CD4-positive, alpha-beta T cell treated with Interleukin-21 for 1 hour (primary cell): ENCODE data around the gene TENM3.
"Not testable (repeated sequence)": the region's sequence is repeated elsewhere in the genome, so short reads cannot be mapped to it uniquely, and the experiment has no call there.

ENCODE experiments used
- DNase-seq: peaks from one replicate; pipeline ENCODE4 v3.0.0-alpha.2; 2020

TENM3 gene

GRCh38 chr4:182243204-182243603, at the start of gene TENM3:
Gene TENM3 (plus strand): TSS chr4:182243402. CDS start chr4:182324021, 80,619 bp downstream.
- not testable (repeated sequence) for DNase-seq

DNA sequence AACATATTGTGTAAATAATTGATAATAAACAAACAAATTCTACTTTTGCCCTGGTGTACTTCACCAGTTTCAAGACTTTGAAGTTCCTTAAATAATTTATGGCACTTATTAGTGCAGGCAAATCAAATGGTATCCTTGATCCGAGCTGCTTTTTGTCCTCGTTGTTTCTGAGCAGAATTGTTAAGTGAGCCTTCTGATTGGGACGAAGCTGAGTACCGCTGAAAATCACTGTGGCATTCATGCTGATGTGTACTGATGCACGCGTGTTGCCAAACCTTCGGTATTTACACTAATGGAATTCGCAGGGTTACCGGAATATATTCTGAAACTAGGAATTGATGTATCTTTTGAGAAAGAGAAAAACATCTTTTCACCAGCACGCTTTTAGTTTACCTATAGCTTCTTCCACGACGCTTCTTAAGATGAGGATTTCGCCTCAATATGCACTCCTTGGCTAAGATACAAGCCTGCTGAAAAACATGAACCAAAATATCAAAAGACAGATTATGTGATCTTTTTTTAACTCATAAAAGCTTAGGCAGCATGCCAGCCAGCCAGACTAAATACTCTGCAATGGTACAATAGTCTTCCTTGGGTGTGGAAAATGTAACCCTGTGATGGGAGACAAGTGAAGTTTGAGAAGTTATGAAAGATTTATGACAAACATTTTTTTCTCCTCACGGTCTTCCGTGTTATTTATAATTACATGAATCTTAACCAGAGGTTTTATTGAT, 48.9 kb upstream of the TENM3 start:
- DNase-seq: no peak

DNA sequence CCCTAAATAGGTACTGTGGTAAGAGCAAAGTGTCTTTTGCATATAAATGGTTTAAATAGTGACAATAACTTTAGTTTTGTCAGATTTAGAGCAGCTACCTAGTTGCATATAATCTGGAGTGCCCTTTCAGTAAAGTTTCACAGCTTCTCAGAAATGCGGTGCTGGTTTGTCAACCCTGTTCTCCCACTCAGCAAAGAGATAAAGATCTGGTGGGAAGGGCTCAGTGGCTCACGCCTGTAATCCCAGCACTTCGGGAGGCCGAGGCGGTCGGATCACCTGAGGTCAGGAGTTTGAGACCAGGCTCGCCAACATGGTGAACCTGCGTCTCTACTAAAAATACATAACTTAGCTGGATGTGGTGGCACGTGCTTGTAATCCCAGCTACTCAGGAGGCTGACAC, 45.6 kb upstream of the TENM3 start:
- DNase-seq: no peak

DNA sequence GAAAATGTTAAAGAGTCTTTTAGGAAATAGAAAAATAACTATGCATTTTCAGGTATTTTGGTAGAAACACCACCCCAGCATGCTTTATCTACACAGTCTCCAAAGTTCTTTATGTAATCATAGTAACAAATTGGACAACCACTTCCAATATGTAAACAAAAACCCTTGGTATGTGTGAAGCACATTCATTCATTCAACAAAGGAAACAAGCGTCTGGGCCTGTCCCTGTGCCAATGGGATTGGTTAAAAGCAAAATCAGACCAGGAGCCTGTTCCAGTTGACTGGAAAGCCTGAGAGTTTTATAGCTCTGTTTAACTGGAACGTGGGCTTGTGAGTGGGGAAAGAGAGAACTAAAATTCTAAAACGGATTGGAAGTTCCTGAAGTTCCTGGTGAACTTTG, 41.3 kb upstream of the TENM3 start:
- no peak for DNase-seq

DNA sequence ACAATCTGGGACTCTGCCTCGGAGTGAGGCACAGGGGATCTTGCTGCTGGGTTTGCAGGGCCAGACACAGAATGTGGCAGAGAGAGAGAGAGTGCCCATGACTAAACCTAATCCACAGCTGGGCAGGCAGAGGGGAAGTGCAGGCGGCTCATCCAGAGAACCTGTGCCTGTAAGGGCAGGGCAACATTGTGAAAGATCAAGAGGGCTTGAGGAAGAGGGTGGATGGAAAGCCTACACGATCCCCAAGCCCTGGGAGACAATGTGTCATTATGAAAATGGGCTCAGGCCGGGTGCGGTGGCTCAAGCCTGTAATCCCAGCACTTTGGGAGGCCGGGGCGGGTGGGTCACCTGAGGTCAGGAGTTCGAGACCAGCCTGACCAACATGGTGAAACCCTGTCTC, 40.6 kb upstream of the TENM3 start:
- DNase-seq: no peak

DNA sequence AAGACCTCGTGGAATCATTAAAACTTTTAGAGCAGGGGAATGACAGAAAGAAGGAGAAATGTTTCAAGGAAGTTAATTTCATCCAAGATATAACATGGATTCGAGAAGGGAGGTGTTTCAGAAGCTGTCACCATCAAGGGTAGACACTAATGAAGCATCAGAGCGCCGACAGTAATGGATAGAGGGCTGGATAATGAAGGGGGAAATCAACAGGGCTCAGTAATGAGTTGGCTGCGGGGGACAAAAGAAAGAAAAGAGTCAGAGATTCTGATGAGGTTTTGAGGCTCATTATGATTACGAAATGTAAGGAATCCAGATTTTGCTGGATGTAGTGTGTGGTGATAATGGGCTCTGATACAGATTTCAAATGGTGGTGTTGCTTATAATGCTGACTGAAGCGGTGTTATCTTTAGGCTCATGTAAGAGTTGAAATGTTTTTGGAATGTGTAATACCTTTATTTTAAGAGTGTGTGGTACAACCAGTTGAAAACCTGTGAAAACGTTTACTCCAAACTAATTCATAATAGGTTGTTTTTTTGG, 39.3 kb upstream of the TENM3 start:
- no peak for DNase-seq

DNA sequence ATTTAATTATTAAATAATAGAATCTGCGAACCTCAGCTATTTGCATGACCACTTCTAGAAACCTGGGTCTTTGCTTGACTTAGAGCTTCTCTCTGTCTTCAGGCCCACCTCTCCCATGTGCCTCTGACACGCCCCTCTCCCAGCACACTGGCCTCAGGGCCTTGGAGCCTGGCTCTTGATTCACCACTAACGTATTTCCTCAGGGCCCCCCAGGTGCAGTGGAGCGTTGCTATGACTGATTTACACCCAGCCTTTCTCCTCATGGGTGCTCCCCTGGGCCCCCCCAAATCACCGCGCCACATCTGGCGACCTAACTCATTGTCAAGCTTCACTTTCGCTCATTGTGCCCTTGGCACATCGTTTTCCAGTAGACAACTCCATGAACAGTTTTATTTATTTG, 37.9 kb upstream of the TENM3 start:
- DNase-seq: no peak

GRCh38 chr4:182206266-182206665, 36.9 kb upstream of the TENM3 start:
- no peak for DNase-seq

GRCh38 chr4:182206916-182207315, 36.3 kb upstream of the TENM3 start:
- DNase-seq: no peak

DNA sequence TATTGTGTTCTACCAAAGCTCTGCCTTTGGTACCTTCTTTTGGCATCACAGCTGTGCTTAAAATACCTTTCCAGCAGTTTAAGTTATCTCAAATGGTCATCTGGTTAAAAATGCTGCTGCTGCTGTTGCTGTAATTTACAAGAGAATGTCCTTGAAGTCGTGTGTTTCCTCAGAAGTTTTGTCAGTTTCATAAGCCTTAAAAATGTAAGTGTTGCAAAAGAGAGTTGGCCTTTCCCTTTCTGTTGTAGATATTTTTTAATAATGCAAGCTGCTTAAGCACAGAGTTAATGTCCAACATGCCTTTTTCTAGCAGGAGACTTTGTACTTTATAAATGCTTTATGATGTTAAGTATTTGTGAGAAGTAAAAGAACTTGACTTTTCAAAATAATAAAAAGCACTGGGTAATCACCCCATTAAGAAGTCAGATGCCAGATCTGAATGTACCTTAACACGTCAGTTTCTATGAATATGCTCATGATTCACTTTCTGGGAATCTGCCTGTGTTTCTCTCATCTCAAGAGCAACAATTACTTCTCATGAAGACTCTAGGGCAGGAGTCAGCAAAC, 35.3 kb upstream of the TENM3 start:
- no peak for DNase-seq

- no peak for DNase-seq
Observed at GRCh38 chr4:182208526-182209050, 34.6 kb upstream of the TENM3 start.

DNA sequence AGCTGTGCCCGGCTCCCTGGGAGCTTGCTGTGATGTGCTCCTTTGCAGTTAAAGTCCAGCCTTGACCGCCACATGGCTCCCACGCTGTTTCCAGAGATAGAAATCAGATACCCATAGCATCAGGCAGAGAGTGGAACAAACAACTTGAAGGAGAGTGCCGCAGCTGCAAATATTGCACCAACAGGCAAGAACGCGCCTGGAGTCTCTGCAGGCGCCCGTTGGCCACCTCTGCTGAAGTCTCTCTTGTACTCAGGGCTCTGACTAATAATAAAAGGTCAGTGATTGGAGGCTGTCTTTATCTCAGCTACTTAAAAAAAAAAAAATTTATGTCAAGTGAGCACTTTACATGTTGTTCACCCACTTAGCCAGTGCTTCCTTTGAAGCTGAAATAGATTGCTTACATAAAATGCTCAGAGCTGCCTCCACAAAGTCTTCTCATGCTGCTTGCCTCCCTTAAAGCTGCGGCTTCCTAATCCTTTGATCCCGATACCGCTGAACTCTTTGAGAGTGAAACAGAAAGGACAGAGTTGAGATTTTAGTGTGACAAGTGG, 30.9 kb upstream of the TENM3 start:
- no peak for DNase-seq

GRCh38 chr4:182213004-182213403, 30.2 kb upstream of the TENM3 start:
- no peak for DNase-seq

- DNase-seq: no peak
Observed at GRCh38 chr4:182215148-182215547, 28.1 kb upstream of the TENM3 start.

DNA sequence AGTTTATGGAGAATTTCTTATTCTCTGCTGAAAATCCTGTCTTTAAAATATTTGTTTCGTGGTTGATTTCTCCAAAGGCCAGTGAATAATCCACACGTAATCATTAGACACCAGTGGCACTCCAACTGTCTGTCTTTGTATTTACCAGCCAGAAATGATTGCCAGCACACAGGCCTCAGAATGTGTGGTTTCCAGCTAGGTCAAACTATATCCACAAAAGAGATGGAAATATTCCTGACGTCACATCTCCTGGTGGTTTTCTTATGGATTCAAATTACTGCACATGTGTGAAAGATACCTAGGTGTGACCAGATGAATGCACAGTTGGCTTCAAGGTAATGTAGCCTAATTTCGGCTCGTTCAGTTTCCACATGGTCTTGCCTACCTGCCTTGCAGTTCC, 27.2 kb upstream of the TENM3 start:
- DNase-seq: no peak

GRCh38 chr4:182219411-182220056, 23.7 kb upstream of the TENM3 start:
- DNase-seq: no peak

DNA sequence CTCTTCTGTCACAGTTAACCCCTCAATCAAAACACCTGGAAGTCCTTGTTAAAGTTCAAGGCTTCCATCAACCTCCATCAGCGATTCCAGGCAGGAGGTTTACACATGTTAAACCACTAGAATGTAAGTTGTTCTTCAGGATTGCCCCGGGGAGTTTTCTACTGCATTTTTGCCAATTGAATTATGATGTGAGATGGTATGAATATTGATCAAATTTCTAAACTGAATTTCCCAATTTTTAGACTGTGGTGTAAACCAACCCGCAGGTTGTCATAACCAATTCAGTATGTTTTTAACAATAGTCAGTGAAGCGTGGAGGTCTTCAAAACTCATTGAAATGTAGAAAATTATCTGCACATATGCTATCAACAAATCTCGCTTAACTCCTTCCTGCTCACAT, 21.2 kb upstream of the TENM3 start:
- no peak for DNase-seq

GRCh38 chr4:182222766-182223165, 20.4 kb upstream of the TENM3 start:
- DNase-seq: no peak

- DNase-seq: no peak
Observed at GRCh38 chr4:182223708-182224107, 19.5 kb upstream of the TENM3 start.

DNA sequence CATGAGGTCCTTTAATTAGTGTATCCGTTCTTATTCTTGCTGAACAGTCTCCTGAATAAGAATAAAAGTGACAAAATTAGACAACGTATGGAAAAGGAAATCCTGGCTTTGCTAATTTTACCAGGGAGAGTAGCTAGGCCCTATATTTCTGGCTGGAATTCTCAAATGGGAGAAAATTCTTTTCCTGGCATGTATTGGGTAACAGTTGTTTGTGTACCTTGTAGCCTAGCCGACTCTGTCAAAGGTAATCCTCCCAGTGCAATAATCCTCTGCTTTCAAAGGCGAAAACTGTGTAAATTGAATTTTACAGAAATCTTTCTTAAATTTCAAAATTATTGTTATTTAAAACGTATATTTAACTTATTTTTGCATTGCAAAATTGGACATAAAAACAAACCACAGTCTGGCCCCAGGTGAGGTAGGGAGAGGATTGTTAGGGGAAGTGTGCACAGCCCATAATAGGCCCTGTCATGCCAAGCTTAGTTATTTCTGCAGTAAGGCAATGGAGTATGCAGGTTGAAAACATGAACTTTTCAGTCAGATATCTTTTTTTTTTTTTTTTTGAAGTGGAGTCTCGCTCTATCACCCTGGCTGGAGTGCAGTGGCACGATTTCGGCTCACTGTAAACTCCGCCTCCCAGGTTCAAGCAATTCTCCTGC, 18.9 kb upstream of the TENM3 start:
- no peak for DNase-seq

GRCh38 chr4:182225257-182225852, 17.8 kb upstream of the TENM3 start:
- DNase-seq: no peak

GRCh38 chr4:182227611-182228010, 15.6 kb upstream of the TENM3 start:
- DNase-seq: no peak
